Stimulated activated CD4-positive, alpha-beta T cell treated with anti-CD3 and anti-CD28 coated beads, Interleukin-1b, Interleukin-23, amount 100 ng/mL, for 48 hours (primary cell): Measurements from ENCODE around the gene FUT6.

Source experiments
- DNase-seq: peaks from one replicate; pipeline ENCODE4 v3.0.0-alpha.2; 2020

Gene FUT6

DNA sequence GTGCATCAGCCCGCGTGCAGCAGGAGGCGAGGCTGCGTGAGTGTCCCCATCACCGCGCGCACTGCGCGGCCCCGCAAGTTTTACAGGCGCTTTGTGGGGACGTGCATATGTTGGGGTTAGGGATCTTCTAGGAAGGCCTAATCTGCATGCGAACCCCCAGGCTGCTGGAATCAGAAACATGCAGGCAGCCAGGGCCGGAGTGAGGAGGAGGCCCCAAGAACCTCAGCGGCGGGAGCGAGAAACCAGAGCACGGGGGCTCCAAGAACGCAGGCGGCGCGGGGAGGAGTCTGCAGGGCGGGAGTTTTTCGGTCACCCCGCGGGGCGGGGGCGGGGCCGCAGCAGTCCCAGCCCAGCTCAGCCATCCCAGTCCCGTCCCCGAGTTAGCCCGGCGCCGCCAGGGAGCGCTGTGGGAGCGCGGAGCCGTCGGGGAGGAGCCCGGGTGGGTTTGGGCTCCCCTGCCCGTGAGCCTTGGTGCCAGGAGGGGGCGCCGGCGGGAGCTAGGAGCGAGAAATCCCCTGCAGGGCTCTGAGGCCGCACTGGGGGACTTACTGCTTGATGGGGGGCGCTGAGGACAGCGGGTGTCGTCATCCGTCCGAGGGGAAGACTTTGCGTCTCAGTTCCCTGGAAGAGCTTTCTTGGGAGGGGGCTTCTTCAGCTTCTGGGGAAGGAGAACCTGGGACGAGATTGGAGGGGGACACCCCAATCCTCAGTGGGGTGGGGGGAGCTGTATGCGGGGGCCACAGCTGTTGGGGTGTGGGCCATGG, 35.6 kb downstream of the FUT6 start:
- peak; percentile 95 for DNase-seq

DNA sequence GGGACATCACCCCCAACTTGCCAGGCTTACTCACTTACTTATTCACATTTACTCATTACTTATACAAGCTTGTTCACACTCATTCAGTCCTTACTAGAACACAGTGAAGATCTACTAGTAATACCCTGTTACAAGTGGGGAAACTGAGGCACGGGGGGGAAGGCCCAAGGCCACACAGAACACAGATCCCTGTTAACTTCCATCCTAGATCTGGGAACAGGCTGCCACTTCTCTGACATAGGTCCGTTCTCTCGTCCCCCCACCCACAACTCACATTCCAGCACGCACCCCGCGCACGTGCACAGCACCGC, 36.1 kb downstream of the FUT6 start:
- no peak for DNase-seq

DNA sequence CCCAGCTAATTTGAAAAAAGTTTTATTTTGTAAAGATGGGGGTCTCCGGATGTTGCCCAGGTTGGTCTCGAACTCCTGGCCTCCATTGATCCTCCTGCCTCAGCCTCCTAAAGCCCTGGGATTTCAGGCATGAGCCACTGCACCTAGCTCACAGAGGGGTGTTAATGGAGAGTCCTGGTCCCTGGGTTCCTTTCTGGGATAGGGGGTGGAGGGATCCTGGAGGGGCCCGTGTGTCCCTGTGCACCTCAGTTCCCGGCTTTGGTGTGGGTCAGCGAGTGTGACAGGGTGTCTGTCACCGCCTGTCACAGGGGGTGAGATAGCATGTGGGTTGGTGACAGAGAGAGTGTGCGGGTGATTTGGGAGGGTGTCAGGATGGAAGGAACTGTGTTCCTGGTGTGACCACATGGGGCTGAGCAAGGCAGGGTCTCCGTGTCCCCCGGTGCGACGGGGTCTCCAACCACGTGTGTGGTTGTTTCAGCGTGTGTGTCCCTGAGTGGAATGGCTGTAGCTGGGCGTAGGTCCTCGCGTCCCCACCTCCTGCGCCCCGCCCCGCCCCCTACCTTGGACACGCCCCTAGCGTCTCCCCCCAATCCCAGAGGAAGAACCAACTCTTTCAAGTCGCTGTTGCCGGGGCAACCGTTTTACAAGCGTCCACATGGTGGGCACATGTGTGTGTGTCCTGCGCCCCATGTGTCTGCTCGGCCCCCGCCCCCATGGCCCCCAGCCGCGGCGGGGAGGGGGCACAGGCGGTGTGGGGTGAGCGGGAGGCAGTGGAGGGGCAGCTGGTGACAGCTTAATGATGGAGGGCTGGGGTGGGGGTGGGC, 37.5 kb downstream of the FUT6 start:
- DNase-seq, result no peak

DNA sequence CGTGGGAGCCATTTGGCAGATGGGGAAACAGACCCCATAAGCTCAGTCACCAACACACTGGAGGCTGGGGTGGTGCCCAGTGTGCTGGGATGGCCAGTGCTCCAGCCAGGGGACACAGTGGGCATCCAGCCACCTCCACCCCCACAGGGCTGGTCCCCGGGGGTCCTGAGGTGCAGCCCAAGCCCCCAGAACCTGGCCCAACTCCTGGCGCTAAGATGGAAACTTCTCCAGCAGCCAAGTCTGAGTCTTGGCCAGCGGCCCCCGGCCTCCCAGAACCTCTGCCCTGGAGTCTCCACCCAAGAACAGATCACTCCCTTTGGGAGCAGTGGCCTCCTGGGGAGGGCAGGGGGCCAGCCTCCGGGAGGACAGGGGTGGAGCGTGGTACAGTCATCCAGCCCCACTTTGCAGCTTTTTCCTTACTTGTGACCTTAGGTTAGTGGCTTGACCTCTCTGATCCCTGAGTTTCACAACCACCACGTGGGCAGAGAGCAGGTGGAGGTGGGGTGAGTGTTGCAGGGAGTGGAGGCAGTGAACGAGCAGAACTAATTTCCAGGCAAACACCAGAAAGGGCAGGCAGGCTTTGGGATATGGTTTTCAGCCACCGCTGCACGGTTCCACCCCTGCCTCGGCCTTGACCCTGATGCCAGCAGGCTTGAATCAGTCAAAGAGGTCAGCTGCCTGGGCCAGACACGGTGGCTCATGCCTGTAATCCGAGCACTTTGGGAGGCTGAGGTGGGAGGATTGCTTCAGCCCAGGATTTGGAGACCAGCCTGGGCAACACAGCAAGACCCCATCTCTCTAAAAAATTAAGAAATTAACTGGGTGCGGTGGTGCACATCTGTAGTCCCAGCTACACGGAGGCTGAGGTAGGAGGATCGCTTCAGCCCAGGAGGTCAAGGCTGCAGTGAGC, 38.9 kb downstream of the FUT6 start:
- DNase-seq, result no peak

DNA sequence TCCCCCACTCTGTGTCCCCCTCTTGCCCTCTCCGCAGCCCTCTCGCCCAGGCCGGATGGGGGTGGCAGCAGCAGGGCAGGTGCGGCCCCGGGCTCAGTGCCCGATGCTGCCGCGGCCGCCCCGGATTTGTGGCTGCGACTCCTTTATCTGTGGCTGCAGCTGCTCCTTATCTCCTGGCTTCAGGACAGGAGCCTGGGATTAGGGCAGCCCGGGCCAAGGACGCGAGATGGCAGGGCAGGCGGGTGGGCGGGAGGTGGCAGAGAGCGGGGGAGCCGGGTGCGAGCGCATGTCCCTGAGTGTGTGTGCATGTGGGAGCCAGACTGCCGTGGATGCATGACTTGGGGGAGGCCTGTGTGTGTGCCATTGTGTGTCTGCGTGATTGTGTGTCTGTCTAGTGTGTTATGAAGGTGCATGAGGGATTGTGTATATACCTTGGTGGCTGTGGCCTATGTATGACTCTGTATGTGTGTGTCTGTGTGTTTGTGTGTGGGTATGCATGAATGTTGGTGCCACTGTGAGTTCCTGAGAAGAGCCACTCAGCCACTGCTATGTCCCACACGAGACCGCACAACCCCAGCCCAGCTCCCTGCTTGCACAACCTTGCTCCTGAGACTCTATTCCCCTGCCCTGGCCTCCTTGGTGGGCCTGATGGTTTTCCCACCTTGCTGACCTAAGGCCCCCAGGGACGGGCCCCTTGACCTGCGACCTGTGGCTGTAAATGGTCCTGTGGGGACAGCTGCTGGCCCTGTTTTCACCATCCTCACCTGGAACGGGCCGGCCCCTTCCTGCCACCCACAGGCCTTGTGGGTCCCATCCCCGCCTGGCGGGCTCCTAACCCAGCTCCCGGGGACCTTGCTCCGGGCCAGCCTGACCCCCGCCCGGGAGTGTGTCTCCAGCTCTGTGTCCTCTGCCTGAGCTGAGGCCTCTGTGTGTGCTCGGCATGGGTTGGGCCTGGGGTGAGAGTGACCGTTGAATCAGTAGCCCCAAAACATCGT, 40.0 kb downstream of the FUT6 start:
- no peak for DNase-seq

DNA sequence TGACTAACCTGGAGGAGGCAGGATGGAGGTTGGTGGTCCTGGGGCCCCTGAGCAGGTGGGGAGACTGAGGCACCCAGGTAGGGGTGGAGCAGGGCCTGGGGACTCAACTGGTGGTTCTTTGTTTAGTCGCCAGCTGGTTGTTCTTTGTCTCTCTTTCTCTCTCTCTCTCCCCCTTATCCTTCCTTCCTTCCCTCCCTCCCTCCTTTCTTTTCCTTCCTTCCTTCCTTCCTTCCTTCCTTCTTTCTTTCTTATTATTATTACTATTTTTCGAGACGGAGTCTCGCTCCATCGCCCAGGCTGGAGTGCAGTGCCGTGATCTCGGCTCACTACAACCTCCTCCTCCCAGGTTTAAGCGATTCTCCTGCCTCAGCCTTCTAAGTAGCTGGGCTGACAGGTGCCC, 41.3 kb downstream of the FUT6 start:
- DNase-seq, result no peak

DNA sequence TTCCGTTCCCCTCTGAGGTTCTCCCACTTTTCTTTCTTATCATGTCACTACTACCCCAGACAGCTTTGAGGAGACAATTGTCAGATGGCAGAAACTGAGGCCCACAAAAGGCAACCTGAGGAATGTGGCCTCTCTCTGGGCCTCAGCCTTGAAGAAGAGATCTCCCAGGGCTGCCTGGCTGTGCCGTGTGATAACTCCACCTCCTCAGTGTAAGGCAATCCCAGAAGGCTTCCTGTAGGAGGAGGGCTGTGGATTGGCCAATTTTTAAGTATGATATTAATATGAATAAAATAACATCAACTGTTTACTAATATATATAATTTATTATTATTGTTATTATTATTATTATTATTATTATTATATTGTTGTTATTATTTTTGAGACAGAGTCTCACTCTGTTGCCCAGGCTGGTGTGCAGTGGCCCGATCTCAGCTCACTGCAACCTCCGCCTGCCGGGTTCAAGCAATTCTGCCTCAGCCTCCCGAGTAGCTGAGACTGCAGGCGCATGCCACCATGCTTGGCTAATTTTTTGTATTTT, 44.1 kb downstream of the FUT6 start:
- no peak for DNase-seq

DNA sequence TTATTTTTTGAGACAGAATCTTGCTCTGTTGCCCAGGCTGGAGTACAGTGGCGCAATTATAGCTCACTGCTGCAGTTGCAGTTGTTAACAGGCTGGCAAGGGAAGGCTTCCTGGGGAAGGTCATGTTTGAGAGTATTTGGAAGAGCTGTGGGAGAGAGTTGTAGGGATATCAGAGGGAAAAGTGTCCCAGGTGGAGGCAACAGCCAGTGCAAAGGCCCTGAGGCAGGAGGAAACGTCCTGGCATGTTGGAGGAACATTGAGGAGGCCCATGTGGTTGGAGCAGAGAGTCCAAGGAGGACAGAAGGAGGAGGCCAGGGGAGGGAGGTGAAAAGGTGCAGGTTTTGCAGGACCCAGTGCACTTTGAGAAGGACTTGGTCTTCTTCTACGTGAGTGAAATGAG, 46.3 kb downstream of the FUT6 start:
- no peak for DNase-seq

DNA sequence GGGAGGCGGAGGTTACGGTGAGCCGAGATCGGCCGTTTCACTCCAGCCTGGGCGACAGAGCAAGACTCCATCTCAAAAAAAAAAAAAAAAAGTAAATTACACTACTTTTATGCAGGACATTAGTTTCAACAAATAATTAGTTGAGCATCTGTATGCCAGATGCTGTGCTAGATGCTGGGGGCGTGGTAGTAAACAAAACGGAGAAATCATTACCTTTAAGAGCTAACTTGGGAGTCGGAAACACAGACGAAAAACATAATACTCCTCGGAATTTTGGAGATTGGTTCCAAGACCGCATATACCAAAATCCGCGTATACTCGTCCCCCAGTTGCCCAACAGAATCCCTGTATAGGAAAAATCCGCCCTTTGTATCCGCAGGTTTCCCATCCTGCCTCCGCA, 47.3 kb downstream of the FUT6 start:
- no peak for DNase-seq

DNA sequence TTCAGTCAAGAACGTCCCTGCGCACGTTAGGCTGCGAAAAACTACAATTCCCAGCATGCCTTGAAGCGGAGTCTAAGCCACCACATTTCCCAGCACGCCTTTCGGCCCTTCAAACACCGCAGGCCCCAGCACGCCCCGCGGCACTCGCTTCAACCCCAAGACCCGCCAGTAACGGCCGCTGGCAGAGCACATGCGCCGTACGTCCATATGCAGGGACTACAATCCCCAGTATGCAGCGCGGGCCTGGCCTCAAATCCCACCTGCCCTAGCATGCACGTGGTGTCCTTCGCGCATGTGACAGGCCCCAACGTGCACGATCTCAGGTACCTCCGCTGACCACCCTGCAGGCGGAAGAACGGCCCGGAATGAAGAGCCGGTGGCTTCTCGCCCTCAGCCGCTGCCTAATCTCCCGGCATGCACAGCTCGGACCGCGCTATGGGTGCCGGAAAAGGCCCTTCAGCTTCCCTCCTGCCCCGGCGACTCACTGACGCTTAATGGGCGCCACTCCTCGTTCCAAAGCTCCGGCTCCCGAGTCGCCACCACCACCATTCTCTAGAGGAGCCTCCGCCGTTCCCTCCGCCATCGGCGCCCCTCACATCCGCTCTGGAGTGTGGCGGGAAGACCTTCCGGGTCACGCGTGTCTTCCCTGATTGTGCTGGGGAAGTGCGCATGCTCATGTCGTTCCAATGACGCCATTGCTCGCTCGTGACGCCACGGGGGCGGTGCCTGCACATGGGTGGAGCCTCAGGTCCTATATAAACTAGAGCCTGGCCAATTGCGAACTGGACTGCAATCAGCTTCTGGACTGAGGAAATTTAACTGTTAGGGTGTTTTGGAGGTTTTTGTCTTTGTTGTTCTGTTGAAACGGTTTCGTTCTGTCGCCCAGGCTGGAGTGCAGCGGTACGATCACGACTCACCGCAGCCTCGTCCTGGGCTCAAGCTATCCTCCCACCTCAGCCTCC, 48.7 kb downstream of the FUT6 start, which contains the start of gene DUS3L:
DUS3L (minus strand) TSS at position 605 of the 962 bp plus-strand sequence; CDS start at position 583, 22 bp downstream.
- DNase-seq, result peak; percentile 98

DNA sequence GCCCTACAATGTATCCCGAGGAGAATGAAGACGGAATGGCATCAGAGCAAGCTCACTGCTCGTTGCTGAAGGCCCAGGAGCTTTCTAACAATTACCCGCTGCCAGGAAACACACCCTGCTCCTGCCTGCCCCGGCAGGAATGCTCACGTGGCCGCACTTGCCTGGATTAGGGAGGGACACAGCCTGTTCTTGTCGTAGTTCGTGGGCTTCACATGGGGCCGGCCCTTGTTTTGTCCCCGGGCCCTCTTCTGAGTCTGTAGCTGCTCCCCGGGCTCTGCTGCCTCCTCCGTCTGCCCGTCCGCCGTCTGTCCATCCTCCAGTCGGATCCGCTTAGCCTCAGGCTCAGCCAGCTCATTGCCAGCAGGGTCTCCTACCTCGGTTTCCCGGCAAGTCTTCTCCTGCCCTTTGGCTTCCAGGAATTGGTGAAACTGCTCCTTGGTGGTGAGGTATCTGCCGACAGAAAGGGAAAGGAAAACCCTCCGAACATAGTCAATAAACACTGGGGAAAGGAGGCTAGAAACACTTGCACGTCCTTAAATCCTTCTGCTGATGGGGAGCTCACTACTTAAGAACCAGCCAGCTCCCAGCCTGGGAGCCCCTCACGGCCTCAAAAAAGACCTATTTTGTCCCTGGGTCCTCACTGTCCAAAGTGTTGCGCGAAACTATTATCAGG, 49.5 kb downstream of the FUT6 start:
- DNase-seq, result no peak

DNA sequence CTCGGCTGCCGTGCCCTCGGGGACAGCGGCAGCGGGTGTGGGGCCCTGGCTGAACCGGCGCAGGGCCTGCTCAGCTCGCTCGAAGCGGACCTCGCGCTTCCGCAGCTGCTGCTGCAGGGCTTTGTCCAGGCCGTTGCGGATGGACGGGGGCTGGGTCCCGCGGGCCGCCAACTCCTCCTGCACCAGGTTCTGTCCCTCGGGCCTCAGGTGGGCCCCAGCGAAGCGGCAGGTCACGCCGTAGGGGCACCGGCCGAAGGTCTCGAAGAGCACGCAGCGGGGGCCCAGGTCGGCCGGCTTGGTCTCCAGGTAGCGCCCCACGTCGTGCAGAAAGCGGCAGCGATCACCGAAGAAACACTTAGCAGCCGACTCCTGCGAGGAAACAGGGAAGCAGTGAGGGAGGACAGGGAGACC, 50.1 kb downstream of the FUT6 start:
- DNase-seq, result no peak

DNA sequence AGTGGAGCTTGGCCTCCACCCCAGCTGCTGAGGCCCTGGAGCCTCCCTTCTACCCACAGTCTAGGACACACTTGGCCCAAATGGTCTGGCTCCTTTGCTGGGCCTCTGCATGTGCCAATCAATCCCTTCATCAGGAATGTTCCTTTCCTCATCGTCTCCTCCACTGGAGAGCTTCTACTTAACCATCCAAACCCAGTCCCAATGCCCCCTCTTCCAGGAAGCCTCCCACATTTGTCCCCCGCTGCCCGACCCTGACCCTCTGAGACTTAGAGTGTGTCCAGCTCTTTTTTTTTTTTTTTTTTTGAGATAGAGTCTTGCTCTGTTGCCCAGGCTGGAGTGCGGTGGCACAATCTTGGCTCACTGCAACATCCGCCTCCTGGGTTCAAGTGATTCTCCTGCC, 51.1 kb downstream of the FUT6 start:
- no peak for DNase-seq

DNA sequence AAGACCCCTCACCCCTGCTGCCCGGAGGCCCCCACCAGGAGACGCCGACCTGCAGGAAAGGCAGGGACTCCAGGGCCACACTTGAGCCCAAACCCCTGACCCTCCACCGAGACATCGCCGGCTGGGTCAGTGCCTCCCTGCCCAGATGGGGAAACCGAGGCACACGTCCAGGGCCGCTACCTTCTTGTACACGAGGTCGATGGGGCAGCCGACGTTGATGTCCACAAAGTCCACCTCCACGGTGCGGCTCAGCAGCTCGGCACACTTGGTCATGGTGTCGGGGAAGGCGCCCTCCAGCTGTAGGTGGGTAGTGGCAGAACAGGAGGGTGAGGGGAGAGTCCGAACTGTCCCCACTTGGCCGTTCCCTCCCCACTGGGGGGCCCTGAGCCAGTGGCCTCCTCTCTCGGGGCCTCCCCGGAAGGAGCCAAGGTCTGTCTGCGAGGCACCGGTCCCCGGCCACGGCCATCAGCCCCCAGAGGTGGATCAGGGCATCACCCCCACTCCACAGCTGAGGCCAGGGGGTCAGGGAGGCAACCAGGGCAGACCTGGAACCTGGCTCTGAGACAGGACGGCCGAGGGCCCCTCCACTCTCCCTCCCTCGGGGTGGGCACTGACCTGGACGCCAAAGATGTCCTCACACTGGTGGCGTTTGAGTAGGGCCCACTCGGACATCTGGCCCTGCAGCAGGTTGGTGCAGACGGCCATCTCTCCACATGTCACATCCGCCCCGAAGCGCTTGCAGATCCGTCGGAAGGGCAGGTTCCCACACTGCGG, 51.9 kb downstream of the FUT6 start:
- no peak for DNase-seq

DNA sequence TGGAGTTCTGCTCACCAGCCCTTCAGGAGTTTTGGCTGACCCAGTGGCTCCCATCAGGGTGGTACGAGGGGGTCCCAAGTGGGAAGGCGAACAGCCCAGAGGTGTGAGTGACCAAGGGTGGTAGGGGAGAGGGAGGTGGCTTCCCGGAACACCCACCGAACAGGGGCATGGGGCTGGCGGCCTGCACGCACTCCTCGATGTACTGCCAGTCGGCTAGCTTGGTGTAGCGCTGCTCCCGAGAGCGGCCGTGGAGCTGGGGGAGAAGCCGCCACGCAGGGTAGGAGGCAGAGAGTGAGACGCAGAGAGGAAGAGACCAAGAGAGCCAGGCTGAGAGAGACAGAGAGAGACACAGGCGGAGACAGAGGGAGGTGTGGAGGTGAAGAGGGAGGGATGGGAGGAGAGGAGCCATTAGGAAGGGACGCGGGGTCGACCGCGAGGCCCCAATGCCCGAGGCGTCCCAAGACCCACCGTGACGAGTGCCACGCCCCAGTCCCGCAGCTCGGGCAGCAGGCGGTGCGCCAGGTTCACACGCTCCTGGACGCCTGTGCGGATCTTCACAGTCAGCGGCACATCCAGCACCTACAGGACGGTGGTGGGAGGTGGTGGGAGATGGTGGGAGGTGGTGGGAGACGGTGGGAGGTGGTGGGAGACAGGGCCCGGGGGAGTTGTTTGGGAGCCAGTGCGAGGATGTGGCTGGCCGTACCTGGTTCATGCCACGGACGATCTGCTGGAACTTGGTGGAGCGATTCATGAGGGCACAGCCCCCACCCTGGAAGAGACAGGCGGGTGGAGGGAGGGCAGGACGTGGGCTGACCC, 52.7 kb downstream of the FUT6 start:
- DNase-seq, result no peak

DNA sequence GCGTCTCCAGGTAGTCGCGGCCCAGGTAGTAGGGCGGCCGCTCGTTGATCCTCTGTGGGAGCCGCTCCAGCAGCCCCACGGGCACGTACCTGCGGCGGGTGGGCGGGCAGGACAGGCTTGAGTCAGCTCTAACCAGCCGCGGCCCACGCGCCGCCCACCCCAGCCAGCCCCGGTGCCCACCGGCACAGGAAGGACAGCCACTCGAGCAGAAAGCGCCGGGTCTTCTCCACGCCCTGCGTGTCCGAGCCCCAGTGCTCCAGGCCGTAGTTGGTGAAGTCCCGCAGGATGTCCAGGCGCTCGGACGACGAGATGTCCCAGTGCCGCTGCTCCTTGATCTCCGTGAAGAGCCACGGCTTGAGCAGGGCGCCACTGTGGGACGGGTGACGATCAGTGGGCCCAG, 54.1 kb downstream of the FUT6 start:
- no peak for DNase-seq

DNA sequence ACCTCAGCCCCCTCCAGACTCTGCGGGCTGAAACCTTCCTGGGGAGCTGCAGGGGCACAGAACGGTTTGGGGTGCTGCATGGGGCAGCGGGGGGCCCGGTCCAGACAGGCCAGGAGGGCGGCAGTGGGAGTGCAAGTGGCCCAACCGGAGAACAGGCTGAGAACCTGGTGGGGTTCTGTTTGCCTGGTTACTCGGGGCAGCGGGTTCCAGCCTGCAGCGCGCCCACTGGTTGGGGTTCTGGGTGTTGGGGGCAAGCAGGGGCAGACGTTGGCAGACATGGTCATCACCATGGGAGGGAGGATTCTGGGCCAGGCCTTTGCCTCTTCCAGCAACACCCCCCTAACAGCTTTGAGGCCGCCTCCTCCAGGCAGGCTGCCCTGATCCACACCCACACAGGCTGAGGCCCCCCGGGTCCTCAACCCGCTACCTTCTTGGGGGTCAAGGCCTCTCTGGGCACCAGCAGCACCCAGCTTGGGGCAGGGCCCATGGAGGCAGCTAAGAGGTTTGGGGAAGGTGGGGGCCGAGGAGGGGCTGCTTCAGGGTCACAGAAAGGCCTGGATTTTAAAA, 54.8 kb downstream of the FUT6 start, which contains the start of gene PRR22:
PRR22 (minus strand) TSS at position 166 of the 567 bp plus-strand sequence; CDS start at position 80, 86 bp downstream.
- no peak for DNase-seq
